HepG2 (cell line): ENCODE results near the gene YIF1A. TPM values are rescaled to one million over a fixed set of nuclear protein-coding genes. Genes with fewer than 3 reads are reported as not detected.
A peak's percentile ranks its signal among the peaks of the same experiment; 100 is the strongest.

Experiments used
- ATF6 ChIP-seq: sonication (generic); formaldehyde crosslinking; conservative IDR thresholded peaks from 2 replicates; pipeline ENCODE4 v1.4.0; 2020; ENCODE audit warnings: missing genetic modification reagents
- BRD4 ChIP-seq: sonication (generic); formaldehyde crosslinking; IDR thresholded peaks from 2 replicates; pipeline ENCODE4 v1.4.0; 2020; ENCODE audit warnings: missing genetic modification reagents
- CHD2 ChIP-seq: IDR thresholded peaks from 2 replicates; pipeline ENCODE4 v1.6.1; 2011; ENCODE audit warnings: low read depth, low read length, improper control_type of control experiment
- EHMT2 ChIP-seq: fragments of 200-600 bp; sonication (generic); IDR thresholded peaks from 2 replicates; pipeline ENCODE4 v1.7.0; 2017; ENCODE audit warnings: antibody characterized with exemption, low read depth, low read length, borderline replicate concordance
- EP300 ChIP-seq, 3 experiments: sonication (generic) in 1 of 3; formaldehyde crosslinking in 1 of 3; IDR thresholded peaks; 2 replicates each; pipeline versions ENCODE4 v1.5.1 to v1.6.1; 2011 to 2020; ENCODE audit warnings: low read depth in 2 of 3, low read length in 2 of 3, borderline replicate concordance in 1 of 3, improper control_type of control experiment in 1 of 3, mild to moderate bottlenecking in 1 of 3, missing genetic modification reagents in 1 of 3, moderate library complexity in 1 of 3
- HOXA5 ChIP-seq: sonication (generic); formaldehyde crosslinking; IDR thresholded peaks from 2 replicates; pipeline ENCODE4 v1.4.0; 2020; ENCODE audit warnings: missing genetic modification reagents
- KLF13 ChIP-seq: sonication (generic); formaldehyde crosslinking; IDR thresholded peaks from 2 replicates; pipeline ENCODE4 v1.4.0; 2020; ENCODE audit warnings: mild to moderate bottlenecking, missing genetic modification reagents
- NR2F1 ChIP-seq, 2 experiments: fragments of 450-650 bp in 1 of 2; formaldehyde crosslinking in 1 of 2; IDR thresholded peaks; 2 replicates each; pipeline versions ENCODE4 v1.5.0 to v1.6.1; 2016 to 2020; ENCODE audit warnings: mild to moderate bottlenecking in 1 of 2, missing compliant biosample characterization in 1 of 2, missing genetic modification reagents in 1 of 2, moderate library complexity in 1 of 2
- PHB2 ChIP-seq: fragments of 450-650 bp; IDR thresholded peaks from 2 replicates; pipeline ENCODE4 v1.6.1; 2018; ENCODE audit not compliant: partially characterized antibody
- PHF20 ChIP-seq: sonication (generic); formaldehyde crosslinking; IDR thresholded peaks from 2 replicates; pipeline ENCODE4 v1.5.0; 2020; ENCODE audit warnings: mild to moderate bottlenecking, missing genetic modification reagents
- RFXAP ChIP-seq: sonication (generic); formaldehyde crosslinking; IDR thresholded peaks from 2 replicates; pipeline ENCODE4 v1.4.0; 2020; ENCODE audit warnings: missing genetic modification reagents, borderline replicate concordance
- RNF219 ChIP-seq: sonication (generic); formaldehyde crosslinking; IDR thresholded peaks from 2 replicates; pipeline ENCODE4 v1.5.0; 2020; ENCODE audit warnings: mild to moderate bottlenecking, missing genetic modification reagents
- SIN3A ChIP-seq: IDR thresholded peaks from 2 replicates; pipeline ENCODE4 v1.6.1; 2011; ENCODE audit warnings: low read depth, mild to moderate bottlenecking, control low read depth, low read length, borderline replicate concordance
- SNAI1 ChIP-seq: sonication (generic); formaldehyde crosslinking; IDR thresholded peaks from 2 replicates; pipeline ENCODE4 v1.5.0; 2020; ENCODE audit warnings: mild to moderate bottlenecking, missing genetic modification reagents, borderline replicate concordance
- ZBTB38 ChIP-seq: sonication (generic); formaldehyde crosslinking; IDR thresholded peaks from 2 replicates; pipeline ENCODE4 v1.5.1; 2020; ENCODE audit warnings: mild to moderate bottlenecking, missing genetic modification reagents
- ZFP90 ChIP-seq: sonication (generic); formaldehyde crosslinking; IDR thresholded peaks from 2 replicates; pipeline ENCODE4 v1.8.0; 2022; ENCODE audit warnings: missing genetic modification reagents, mild to moderate bottlenecking, inconsistent platforms, borderline replicate concordance
- ZIK1 ChIP-seq: sonication (generic); formaldehyde crosslinking; IDR thresholded peaks from 2 replicates; pipeline ENCODE4 v1.5.0; 2020; ENCODE audit warnings: mild to moderate bottlenecking, low read depth, missing genetic modification reagents, borderline replicate concordance
- ZNF552 ChIP-seq: sonication (generic); formaldehyde crosslinking; IDR thresholded peaks from 2 replicates; pipeline ENCODE4 v1.9.0; 2022; ENCODE audit warnings: missing genetic modification reagents, mild to moderate bottlenecking, borderline replicate concordance
- ZNF576 ChIP-seq: sonication (generic); formaldehyde crosslinking; IDR thresholded peaks from 2 replicates; pipeline ENCODE4 v1.4.0; 2020; ENCODE audit warnings: mild to moderate bottlenecking, missing genetic modification reagents
- ZNF776 ChIP-seq: sonication (generic); formaldehyde crosslinking; IDR thresholded peaks from 2 replicates; pipeline ENCODE4 v1.4.0; 2020; ENCODE audit warnings: mild to moderate bottlenecking, missing genetic modification reagents
- polyA plus RNA-seq, 8 experiments: library from polyadenylated mRNA; depleted of rRNA in 3 of 8; stranded (reverse) in 7 of 8; unstranded in 1 of 8; fragments of >200 nt; fragmentation: Illumina TruSeq in 4 of 8; extraction: Trizol in 4 of 8; gene quantifications; 2 replicates each; pipeline versions ENCODE4 v1.2.1 to v1.2.3, GENCODE V29; 2011 to 2016; ENCODE audit warnings: low read depth in 4 of 8, missing spikeins in 1 of 8, mixed read lengths in 1 of 8; ENCODE audit not compliant: insufficient read depth in 1 of 8
- total RNA-seq, 5 experiments: library from RNA; depleted of rRNA; stranded (reverse); fragments of >200 nt; fragmentation: Illumina TruSeq; extraction: Trizol; gene quantifications; 2 replicates each; pipeline ENCODE4 v1.2.3, GENCODE V29; 2016; ENCODE audit warnings: low read depth in 1 of 5
- TF ChIP-seq, protein P1 (sequence below): sonication (generic); formaldehyde crosslinking; IDR thresholded peaks from 2 replicates; pipeline ENCODE4 v1.4.0; 2020; ENCODE audit warnings: missing genetic modification reagents, low read depth, mild to moderate bottlenecking, borderline replicate concordance
- TF ChIP-seq, protein P2 (sequence below): sonication (generic); formaldehyde crosslinking; IDR thresholded peaks from 2 replicates; pipeline ENCODE4 v1.4.0; 2020; ENCODE audit warnings: missing genetic modification reagents

The YIF1A gene
- total and polyA plus RNA-seq, 2 of the 13 experiments (the other 11 are each of a cell fraction or from before 2014, with no cell fraction given), result 133 to 145 TPM

DNA sequence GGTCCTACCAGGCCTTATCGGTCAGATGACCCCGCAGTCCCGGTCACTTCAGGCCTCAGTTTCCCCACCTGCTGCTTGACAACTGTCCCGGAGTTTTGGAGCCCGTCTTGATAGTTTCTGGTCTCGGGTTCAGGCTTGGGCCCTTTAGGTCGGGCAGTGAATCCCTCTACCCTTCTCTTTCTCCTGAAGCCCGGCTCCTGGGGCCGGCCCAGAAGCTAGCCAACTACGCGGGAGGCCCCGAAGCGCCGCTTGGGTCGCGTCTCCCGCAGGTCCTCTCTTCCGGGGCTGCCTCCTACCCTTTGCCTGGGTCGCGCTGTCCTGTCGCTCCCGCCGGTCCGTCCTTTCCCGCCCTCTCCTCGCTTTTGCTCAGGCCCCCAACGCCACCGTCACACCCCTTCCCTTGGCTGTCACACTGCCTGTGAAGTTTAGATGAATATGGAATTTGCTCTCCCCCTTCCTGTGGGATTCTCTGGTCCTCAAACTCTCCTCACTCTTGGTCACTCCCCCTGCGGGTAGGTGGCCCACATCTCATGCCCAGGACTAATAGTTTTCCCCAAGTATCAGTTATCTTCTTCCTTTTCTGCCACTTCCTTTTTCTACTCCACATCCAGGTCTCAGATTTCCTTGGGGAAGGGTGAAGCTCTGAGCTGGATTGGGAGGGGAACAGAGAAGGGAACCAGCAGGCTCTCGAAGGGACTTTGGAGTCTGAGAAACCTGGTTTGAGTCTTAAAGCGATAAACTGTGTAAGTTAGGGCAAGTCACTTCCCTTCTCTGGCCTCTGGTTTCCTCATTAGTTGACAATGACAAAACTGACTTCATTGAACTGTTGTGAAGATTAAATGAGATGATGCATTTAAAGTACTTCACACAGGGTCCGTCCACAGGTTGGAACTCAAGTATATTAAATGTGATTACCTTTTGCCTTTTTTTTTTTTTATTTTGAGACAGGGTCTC lies 19.7 kb downstream of the YIF1A start (continued):
- TF ChIP-seq, protein P1, sequence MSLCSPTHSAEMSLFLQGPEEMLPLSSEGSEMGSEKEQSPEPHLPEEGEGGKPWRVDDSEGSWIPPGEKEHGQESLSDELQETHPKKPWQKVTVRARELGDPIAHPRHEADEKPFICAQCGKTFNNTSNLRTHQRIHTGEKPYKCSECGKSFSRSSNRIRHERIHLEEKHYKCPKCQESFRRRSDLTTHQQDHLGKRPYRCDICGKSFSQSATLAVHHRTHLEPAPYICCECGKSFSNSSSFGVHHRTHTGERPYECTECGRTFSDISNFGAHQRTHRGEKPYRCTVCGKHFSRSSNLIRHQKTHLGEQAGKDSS (CRISPR knock-in tag), result no peak
- TF ChIP-seq ZIK1, result no peak
- TF ChIP-seq ZBTB38 (CRISPR knock-in tag), result no peak
- TF ChIP-seq ZNF776 (CRISPR knock-in tag), result 0 out of 2 replicates have a peak, but pooled peaks have one; percentile 20
- 0 out of 2 replicates have a peak, but pooled peaks have one; percentile 54 for TF ChIP-seq BRD4 (CRISPR knock-in tag)
- 0 out of 2 replicates have a peak, but pooled peaks have one; percentile 50 for TF ChIP-seq RFXAP
- TF ChIP-seq RNF219 (CRISPR knock-in tag), result no peak
- TF ChIP-seq KLF13 (CRISPR knock-in tag), result no peak
- no peak for TF ChIP-seq CHD2
- TF ChIP-seq ZNF576, result no peak
- no peak for TF ChIP-seq ZFP90
- no peak for TF ChIP-seq EHMT2
- no peak for TF ChIP-seq PHB2
- no peak for TF ChIP-seq NR2F1 (CRISPR knock-in tag; IDR thresholded peaks at IDR 0.05)
- peak; percentile 41; the same call in 1 of the 2 replicates for TF ChIP-seq SNAI1 (CRISPR knock-in tag)
- TF ChIP-seq PHF20 (CRISPR knock-in tag), result peak; percentile 58; the same call in 1 of the 2 replicates
- TF ChIP-seq EP300 (IDR thresholded peaks at IDR 0.05; ENCODE audit: low read depth in 2 of 2, low read length in 2 of 2), result no peak
- TF ChIP-seq EP300 (CRISPR knock-in tag; IDR thresholded peaks at IDR 0.05; ENCODE audit: borderline replicate concordance), result no peak
- TF ChIP-seq ATF6 (CRISPR knock-in tag), result no peak
- TF ChIP-seq HOXA5, result no peak
- TF ChIP-seq ZNF552 (CRISPR knock-in tag), result no peak
- peak; percentile 58; the same call in 1 of the 2 replicates for TF ChIP-seq SIN3A
- TF ChIP-seq, protein P2, sequence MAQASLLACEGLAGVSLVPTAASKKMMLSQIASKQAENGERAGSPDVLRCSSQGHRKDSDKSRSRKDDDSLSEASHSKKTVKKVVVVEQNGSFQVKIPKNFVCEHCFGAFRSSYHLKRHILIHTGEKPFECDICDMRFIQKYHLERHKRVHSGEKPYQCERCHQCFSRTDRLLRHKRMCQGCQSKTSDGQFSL (CRISPR knock-in tag), result peak; percentile 31; the same call in 1 of the 2 replicates
